ENCODE data around the gene TXNDC17. TPM values are rescaled to one million over a fixed set of nuclear protein-coding genes. Genes with fewer than 3 reads are reported as not detected.

TXNDC17 gene
- total and polyA plus RNA-seq, 2 of the 13 experiments (the other 11 are each of a cell fraction or from before 2014, with no cell fraction given) = 188 to 266 TPM

- TF ChIP-seq HOXD1 (CRISPR knock-in tag; IDR thresholded peaks at IDR 0.05) (no peak), FOSL1 (CRISPR knock-in tag; IDR thresholded peaks at IDR 0.05; ENCODE audit: borderline replicate concordance) (no peak), NCOA2 (CRISPR knock-in tag; IDR thresholded peaks at IDR 0.05) (0 out of 2 replicates have a peak, but pooled peaks have one; percentile 40), PHF20 (CRISPR knock-in tag; IDR thresholded peaks at IDR 0.05) (peak; percentile 92), GATAD2A (CRISPR knock-in tag; IDR thresholded peaks at IDR 0.05) (peak; percentile 33; the same call in 1 of the 2 replicates), DPF2 (CRISPR knock-in tag; IDR thresholded peaks at IDR 0.05; ENCODE audit: borderline replicate concordance, low read depth) (no peak), ZNF768 (CRISPR knock-in tag; IDR thresholded peaks at IDR 0.05) (peak; percentile 45; the same call in 1 of the 2 replicates), ZNF577 (CRISPR knock-in tag; IDR thresholded peaks at IDR 0.05; ENCODE audit: borderline replicate concordance, low read depth) (no peak), ZBTB8A (CRISPR knock-in tag; IDR thresholded peaks at IDR 0.05; ENCODE audit: borderline replicate concordance, low read depth) (no peak), ZNF574 (CRISPR knock-in tag; IDR thresholded peaks at IDR 0.05) (peak; percentile 57; the same call in 1 of the 2 replicates), HIVEP1 (CRISPR knock-in tag; IDR thresholded peaks at IDR 0.05) (0 out of 2 replicates have a peak, but pooled peaks have one; percentile 53), ZSCAN30 (CRISPR knock-in tag; IDR thresholded peaks at IDR 0.05) (no peak), NFKBIZ (CRISPR knock-in tag; IDR thresholded peaks at IDR 0.05) (peak; percentile 58; the same call in 1 of the 2 replicates), BHLHE40 (IDR thresholded peaks at IDR 0.05; ENCODE audit: low read length) (no peak), ZNF468 (CRISPR knock-in tag; IDR thresholded peaks at IDR 0.05) (0 out of 2 replicates have a peak, but pooled peaks have one; percentile 77), CSRNP1 (CRISPR knock-in tag; IDR thresholded peaks at IDR 0.05) (peak; percentile 86)
- TF ChIP-seq, protein P1, sequence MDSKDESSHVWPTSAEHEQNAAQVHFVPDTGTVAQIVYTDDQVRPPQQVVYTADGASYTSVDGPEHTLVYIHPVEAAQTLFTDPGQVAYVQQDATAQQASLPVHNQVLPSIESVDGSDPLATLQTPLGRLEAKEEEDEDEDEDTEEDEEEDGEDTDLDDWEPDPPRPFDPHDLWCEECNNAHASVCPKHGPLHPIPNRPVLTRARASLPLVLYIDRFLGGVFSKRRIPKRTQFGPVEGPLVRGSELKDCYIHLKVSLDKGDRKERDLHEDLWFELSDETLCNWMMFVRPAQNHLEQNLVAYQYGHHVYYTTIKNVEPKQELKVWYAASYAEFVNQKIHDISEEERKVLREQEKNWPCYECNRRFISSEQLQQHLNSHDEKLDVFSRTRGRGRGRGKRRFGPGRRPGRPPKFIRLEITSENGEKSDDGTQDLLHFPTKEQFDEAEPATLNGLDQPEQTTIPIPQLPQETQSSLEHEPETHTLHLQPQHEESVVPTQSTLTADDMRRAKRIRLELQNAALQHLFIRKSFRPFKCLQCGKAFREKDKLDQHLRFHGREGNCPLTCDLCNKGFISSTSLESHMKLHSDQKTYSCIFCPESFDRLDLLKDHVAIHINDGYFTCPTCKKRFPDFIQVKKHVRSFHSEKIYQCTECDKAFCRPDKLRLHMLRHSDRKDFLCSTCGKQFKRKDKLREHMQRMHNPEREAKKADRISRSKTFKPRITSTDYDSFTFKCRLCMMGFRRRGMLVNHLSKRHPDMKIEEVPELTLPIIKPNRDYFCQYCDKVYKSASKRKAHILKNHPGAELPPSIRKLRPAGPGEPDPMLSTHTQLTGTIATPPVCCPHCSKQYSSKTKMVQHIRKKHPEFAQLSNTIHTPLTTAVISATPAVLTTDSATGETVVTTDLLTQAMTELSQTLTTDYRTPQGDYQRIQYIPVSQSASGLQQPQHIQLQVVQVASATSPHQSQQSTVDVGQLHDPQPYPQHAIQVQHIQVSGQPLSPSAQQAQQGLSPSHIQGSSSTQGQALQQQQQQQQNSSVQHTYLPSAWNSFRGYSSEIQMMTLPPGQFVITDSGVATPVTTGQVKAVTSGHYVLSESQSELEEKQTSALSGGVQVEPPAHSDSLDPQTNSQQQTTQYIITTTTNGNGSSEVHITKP (CRISPR knock-in tag; IDR thresholded peaks at IDR 0.05; ENCODE audit: low read depth) = no peak; the same call in 1 of the 2 replicates
- TF ChIP-seq, protein P2, sequence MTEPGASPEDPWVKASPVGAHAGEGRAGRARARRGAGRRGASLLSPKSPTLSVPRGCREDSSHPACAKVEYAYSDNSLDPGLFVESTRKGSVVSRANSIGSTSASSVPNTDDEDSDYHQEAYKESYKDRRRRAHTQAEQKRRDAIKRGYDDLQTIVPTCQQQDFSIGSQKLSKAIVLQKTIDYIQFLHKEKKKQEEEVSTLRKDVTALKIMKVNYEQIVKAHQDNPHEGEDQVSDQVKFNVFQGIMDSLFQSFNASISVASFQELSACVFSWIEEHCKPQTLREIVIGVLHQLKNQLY (CRISPR knock-in tag; IDR thresholded peaks at IDR 0.05) = no peak; the same call in 1 of the 2 replicates
- TF ChIP-seq, protein P3, sequence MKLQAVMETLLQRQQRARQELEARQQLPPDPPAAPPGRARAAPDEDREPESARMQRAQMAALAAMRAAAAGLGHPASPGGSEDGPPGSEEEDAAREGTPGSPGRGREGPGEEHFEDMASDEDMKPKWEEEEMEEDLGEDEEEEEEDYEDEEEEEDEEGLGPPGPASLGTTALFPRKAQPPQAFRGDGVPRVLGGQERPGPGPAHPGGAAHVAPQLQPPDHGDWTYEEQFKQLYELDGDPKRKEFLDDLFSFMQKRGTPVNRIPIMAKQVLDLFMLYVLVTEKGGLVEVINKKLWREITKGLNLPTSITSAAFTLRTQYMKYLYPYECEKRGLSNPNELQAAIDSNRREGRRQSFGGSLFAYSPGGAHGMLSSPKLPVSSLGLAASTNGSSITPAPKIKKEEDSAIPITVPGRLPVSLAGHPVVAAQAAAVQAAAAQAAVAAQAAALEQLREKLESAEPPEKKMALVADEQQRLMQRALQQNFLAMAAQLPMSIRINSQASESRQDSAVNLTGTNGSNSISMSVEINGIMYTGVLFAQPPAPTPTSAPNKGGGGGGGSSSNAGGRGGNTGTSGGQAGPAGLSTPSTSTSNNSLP (IDR thresholded peaks at IDR 0.05; ENCODE audit: low read depth, low read length) = 0 out of 2 replicates have a peak, but pooled peaks have one; percentile 11
Observed at GRCh38 chr17:6640536-6641246, at the start of gene TXNDC17, which contains the start of gene KIAA0753 (continued).

All from HepG2 (cell line).